Left forelimb (tissue), 1 donor: ENCODE measurements around the gene EPN2.

Experiments
- DNase-seq: peaks from one replicate; pipeline ENCODE4 v3.0.0-alpha.2; 2018; ENCODE audit warnings: low spot score

The EPN2 gene

DNA sequence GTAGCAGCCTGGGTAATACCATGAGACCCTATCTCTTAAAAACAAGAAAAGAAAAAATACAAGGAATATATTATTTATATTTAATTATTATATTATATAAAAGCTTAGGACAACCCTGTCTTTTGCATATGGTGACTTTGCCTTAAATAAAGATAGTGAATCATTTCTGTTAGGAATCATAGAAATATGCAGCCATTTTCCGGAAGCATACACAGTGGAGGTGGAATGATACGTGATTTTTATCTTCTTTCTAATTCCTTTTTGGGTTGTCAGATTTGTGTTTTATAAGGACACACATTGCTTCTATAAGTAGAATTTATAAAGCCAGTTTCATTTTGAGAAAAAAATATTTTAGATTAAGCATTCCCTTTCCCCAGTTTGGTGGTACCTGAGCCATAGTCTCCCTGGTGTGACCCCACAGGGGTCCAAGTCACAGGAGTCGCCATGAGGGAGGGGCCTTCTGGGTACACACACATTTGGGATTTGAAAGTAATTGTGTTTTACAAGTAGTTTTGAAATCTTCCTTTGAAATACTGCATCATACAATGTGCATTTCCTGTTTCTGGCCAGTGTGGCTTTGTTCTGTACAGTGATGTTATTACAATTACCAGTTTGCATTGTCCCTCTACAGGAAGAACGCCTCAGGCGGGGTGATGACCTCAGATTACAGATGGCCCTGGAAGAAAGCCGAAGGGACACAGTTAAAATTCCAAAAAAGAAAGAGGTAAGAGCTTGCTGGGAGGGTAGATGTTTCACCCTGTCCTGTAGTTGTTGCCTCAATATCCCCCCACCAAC, 74.5 kb downstream of the EPN2 start:
- DNase-seq, result no peak

DNA sequence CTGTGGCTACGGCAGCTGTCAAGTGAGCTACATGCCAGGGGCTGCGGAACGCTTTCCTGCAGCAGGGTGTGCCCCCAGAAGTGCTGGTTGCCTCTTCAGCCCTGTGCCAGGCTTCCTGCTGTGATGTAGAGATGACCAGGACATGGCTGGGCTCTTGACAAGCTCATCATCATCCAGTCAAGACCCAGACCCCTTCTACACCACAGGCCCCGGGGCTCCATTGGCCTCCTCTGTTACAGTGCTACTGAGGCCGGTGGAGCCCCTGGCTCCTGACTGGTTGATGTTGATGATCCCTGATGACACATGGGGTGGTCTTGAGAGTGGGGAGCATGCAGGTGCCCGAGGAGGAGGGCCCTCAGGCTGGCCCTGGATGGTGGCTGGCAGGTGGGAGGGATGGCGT, 75.2 kb downstream of the EPN2 start:
- no peak for DNase-seq

DNA sequence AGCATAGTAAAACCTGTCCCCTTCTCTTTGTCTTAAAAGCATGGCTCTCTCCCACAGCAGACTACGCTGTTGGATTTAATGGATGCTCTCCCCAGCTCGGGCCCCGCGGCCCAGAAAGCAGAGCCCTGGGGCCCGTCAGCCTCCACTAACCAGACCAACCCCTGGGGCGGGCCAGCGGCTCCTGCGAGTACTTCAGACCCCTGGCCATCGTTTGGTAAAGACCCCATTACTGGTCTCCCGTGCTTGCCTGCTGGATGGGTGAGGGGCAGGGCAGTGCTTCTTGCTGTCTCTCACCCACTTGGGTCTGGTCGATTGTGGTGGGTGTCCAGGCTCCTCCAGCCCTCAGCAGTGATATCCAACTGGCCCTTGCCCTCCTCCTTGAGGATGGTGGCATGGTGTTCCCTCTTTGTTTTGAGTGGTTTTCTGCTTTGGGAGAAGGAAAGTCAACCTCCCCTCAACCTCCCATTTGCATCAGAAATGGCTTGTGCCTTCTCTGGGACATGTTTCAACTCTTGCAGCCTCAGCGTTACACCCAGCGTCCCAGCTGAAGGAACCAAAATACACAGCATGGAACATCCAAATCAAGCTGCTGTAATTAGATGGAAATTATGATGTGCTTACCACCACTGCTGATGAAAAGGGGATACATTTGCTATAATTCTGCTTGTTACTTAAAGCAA, 76.0 kb downstream of the EPN2 start:
- no peak for DNase-seq

DNA sequence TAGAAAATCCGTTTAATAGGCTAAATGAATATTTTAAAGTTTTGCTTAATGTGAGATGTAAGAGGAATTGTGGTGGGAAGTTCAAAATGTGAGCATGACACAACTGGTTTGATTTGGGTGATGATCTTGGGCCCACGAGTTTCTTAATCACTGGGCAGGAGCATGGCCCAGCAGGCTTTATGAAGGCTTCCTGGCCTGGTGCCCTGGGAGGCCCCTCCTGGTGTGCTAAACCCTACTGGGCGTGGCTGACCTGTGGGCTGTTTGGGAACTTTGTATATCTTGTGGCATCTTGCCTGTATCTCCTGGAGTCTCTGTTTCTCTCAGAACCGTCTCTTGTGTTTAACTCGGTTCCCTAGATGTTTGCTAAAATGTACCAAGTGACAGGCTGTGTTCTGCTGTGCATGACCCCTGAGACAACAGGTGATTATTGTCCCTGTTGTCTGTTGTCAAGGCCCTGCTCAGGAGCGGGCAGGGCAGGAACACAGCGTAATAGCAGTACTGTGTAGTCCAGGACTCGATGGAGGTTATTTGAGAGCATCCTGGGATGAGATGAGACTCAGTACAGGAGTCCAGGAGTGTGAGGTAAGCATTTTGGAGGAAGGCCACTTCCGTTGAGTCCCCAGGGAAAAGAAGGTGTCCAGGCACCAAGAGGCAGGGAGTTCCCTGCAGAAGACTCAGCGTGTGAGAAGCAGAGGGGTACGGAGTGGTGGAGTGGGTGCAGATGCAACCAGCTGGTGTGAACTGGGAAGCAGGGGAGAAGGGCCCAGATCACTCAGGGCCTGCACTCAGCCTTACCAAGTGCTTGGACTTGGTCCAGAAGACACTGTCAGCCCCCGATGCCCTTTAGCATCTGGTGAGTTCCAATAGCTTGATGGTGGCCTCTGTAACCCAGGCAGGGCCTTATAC, 76.8 kb downstream of the EPN2 start:
- DNase-seq, result no peak

DNA sequence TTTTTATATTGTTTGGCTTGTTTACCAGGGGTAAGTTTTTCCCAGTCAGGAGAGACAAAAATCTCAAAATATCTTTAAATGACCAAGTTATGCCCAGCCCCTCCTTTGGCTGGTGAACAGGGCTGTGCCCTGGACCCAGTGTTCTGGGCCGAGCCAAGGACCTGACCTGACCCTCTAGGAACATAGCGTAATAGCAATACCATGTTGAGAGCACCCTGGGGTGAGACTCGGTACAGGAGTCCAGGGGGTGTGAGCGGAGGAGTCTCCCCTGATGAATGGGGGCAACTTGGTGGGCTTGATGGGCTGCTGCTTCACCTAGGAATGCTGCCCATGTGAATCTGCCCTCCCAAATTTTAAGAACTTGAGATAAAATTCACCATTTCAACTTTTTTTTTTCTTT, 77.9 kb downstream of the EPN2 start:
- no peak for DNase-seq

DNA sequence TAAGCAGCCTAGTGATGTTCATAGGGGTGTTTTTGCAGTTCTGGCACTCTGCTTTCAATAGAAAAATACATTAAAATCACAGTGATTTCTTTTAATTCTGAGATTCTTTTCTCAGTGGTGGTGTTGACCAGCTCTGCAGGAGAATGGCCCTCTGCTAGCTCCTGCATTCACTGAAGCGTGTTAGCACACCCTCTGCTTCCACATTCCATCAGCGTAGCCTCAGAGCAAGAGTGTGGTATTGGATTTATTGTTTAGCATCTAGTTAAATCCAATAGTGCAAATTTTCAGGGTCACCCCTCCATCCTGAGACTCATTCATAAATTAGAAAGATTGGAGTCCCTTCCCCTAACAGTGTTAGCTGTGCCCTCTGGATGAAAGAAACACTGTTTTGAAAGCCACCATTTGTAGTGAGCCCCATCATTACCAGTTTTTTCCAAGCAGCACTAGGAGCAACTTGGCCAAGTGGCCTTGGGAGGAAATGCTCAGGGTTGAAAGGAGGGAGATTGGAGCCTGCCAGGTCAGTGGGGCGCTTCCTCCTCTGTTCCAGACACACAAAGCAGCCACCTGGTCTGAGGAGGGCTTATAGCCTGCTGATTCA, 79.7 kb downstream of the EPN2 start:
- DNase-seq, result no peak

DNA sequence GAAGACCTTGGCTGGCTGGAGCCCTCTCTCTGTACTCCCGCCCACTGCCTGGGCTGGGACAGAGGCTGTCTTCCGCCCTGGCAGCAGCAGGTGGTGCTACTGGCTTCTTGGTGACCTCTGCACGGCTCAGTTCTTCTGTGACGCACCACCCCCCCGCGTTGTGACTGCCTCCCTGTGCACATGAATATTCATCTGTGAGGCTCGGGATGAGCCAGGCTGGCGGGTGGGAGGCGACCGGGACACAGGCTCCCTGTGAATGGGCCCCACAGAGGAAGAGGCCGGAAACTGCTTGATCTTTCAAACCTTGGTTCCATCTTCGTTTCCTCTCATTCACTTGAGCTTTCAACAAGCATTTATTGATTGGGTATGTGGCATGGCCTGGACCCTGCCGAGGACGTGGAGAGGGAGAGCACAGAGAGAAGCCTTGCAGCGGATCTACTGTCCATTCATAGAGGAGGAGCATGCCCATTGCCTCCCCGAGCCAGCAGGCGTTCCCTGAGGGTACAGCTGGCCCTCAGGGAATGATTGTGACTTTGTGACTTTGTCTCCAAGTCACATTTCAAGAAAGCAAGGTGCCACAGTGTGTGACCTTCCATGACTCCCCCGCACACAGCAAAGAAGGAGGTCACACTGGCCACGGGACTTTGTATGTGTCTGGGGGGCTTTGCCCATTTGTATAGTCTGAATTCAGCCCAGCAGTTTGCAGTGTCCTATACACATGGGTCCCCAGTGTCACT, 80.4 kb downstream of the EPN2 start:
- DNase-seq, result peak; percentile 80

DNA sequence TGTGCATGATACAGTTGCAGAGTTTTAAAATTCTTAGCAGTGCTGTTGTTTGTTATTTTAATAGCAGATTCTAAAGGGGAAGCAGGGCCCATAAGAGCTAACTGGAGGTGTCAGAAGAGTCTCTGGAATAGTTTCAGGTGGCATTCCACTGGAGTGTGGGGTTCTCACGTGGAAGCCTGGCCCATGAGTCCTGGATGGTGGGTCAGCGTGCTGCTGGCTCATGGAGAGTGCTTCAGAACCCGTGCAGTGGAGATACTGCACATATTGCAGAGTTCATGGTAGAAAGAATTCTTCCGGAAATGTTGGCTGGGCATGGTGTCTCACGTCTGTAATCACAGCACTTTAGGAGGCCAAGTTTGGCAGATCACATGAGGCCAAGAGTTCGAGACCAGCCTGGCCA, 81.4 kb downstream of the EPN2 start:
- DNase-seq, result no peak

DNA sequence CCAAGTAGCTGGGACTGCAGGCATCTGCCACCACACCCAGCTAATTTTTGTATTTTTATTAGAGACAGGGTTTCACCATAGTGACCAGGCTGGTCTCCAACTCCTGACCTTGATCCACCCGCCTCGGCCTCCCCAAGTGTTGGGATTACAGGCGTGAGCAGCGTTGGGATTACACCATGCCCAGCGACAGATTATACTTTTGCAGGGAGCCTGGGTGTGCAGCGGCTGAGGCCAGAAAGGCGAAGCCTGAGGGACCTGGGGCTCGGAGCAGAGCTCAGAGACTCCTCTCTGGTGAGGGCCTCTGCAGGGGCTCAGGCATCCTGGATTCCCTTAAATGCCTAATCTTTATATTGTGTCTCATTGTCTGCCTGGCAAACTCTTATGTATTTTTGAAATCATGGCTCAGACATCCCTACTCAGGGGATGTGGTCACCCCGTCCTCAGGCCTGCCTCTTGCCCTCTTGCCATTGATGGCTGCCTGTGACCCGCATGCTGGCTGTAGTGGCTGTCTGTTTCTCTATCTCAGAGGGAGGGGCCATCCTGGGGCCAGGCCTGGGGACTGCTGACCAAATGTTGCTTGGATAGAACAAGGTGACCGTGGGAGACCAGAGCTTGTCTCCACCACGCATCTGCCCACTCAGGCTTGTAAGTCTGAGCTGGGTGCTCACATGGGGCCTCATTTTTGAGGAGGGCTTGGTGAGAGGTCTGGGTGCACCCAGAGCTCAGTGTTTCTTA, 82.8 kb downstream of the EPN2 start:
- DNase-seq, result no peak

DNA sequence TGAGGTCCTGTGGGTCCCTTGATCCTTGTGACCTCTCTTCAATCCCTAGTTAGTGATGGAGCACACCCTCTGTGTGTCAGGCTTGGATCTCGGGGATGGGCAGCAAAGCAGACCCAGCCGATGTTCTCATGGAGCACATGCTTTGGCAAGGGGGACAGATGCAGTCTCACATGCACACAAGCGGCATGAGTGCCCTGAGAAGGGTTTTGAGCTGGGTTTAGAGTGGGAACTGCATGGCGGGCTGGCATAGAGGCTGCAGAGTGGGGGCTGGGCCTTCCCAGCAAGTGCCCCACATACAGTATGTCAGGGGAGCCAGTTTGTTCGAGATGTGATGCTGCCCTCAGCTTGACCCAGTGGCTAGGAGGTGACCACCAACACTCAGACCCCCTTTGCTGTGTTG, 83.7 kb downstream of the EPN2 start:
- no peak for DNase-seq

DNA sequence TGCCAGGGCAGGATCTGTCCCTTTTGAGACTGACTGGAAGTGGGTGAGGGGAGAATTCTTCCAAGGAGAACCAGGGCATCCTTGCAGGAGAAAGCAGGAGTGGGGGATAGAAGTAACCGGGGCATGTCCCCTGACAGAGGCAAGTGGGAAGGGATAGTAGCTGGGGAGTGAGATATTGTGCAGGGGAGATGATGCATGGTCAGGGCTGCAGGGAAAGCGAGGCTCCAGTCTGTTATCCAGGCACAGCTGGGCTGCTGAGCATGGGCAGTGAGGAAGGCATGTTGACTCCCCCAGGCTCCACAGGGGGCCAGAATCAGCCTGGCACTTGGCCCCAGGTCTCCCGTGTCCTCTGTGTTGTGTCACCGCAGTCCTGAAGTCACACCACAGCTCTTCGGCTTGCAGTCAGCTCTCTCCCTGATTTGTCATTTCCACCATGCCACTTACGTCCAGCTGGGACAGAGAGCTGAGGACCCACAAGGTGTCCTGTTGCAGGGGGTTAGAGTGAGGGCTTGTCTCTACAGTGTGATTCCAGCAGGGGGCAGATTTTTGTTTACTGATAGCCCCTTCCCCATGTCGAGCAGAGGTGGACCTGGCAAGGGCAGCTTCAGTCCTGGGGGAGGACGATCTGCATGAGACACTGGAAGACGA, 84.4 kb downstream of the EPN2 start:
- DNase-seq, result no peak

DNA sequence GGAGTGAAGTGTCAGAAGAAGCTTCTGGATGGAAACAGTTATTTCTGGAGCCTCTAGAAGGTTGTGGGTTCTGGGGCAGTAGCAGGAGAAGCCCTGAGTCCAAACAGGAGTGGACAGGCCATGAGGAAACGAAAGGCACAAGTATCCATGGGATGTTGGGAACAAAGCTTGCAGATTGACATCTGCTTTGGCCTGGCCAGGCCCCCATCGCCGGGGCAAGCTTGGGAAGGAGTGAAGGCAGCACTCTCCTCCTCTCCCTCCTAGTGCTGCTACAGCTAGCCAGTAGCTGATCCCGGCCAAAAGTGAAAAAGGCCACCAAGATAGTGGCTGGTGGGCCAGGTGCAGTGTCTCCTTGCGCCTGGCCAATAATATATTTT, 85.0 kb downstream of the EPN2 start:
- DNase-seq, result no peak

DNA sequence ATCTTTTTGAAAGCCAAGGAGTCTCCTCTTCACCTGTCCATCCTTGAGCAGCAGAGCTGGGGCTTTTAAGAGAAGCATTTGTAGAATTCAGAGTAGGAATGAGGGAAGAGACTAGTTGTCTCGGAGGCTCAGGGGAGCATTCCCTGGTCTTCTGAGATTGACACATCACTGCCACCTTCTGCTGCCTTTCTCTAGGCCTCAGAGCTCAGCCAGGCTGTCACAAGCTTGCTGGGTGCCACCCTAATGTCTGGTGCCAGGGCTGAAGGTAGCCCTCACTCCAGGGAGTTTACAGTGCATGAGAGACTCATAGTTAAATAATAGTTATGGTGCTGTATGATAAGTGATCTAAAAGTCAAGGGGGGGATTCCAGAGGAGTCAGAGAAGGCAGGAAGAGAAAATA, 85.7 kb downstream of the EPN2 start:
- no peak for DNase-seq

DNA sequence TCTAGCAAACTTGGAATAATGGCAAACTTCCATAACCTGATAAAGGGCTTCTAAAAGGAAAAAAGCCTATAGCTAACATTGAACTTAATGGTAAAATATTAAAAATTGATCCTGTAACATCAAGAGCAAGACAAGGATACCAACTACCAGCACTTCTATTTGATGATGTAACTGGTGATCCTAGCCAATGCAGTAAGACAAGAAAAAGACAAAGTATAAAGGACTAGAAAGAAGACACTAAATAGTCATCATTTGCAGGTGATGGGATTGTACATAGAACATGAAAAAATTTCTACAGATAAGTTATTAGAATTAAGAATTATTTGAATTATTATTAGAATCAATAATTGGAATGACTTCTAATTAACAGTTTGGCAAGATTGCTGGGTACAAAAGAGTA, 88.4 kb downstream of the EPN2 start:
- no peak for DNase-seq

DNA sequence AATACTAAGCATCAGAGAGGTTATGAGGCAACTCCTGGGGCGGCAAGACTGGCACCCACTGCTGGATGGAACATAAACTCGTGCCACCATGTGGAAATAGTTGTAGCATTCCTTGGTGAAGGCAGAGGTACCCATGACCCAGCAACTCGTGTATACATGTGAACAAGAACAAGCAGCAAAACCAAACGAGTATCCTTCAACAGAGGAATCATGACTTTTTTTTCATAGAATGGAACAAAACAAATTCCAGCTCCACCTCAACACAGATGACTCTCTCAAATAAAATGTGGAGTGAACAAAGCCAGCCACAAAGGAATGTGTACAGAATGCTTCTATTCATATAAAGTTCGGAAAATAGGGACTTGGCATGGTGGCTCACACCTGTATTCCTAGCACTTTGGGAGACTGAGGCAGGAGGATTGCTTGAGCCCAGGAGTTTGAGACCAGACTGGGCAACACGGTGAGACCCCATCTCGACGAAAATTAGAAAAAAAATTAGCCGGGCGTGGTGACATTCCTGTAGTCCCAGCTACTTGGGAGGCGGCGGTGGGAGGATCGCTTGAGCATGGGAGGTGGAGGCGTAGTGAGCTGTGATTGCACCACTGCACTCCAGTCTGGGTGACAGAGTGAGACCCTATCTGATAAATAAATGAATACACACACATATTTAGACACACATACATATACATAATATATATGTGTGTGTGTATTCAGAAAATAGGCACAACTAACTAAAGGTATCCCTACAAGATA, 90.0 kb downstream of the EPN2 start:
- no peak for DNase-seq

DNA sequence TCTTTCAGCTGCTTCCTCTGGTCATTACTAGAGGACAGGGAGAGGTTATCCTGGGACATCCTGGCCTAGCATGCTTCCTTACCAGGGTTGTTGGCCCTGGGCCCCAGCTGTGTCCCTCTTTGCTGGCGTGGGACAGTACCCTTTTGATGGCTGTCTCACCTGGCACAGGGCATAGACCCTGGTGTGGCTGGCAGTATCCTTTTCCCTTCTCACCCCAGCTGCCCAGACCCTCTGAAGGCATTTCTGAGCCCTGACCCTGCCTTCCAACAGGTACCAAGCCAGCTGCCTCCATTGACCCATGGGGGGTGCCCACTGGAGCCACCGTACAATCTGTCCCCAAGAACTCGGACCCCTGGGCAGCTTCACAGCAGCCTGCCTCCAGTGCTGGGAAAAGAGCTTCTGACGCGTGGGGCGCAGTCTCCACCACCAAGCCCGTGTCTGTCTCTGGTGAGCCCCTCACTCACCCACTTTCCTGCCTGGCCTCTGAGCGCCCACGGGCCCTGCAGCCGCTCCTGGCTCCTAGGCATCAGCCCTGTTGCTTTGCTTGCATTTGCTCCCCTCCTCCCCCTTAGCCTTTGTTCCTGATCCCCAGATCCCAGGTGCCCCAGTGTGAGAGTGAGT, 91.4 kb downstream of the EPN2 start:
- no peak for DNase-seq

DNA sequence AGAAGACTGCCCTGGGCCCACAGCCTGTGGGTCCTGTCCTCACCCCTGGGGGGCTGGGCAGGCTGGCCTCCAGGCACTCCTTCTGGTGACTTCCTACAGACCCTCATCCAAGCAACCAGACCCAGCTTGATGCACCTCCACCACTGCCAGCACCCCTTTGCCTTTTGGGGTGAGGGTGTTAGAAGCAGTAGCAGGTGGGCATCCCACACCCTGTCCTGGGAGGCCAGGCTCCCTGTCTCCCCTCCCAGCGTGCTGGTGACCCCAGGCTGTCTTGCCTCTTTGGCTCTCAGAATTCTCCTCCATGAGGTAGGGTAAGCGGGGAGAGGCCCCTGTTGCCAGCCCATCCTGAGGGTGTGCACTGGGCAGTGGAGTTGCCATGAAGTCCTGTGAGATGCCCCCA, 92.0 kb downstream of the EPN2 start:
- DNase-seq, result no peak

DNA sequence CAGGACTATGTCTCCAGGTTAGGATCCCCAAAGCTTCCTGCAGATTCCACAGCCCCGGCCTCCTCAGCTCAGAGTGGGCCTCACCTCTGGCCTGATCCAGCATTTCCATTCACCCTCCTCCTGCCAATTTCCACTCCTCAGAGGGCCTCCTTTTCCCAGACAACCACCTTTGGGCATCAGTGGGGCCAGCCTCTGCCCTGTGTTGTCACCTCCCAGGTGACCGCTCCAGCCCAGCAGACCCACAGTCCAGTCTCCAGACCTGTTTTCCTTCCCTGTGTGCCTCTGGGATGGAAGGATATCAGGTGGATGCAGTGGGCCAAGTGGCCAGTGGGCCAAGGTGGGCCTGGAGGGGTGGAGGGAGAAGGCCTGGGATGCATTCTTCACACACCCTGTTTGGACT, 92.7 kb downstream of the EPN2 start:
- DNase-seq, result no peak

DNA sequence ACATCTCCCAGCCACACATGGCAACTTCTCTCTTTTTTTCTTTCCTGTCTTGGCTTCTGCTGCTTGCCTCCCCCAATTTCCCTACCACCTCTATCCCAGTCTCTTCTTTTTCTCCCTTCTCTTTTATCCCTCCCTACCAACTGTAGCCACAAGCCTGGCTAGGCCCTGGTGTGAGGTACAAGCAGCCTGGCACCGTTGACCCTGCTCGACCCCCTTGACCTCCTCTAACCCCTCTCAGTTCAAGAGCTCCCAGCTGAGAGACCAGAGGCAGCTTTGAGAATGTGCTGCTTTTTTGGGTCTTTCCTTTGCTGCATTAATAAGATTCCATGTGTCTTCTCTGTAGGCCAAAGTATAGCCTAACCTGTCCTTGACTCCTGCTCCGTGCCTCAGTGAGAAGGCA, 93.1 kb downstream of the EPN2 start:
- no peak for DNase-seq
